DOHH2 (cell line): ENCODE data around the gene PRRC2C.

Source experiments
- H3F3A ChIP-seq: fragments of 200-600 bp; sonication (generic), shearing (Covaris generic); 2 replicates; pipeline ENCODE4 v1.6.0; 2016; ENCODE audit warnings: antibody characterized with exemption, mild to moderate bottlenecking; ENCODE audit not compliant: control insufficient read depth, insufficient read depth
- H3K27ac ChIP-seq: fragments of 200-600 bp; sonication (generic); 2 replicates; pipeline ENCODE4 v1.5.1; 2014; ENCODE audit warnings: low read depth, mild to moderate bottlenecking, low read length, moderate library complexity
- H3K27me3 ChIP-seq: fragments of 200-600 bp; sonication (generic); 2 replicates; pipeline ENCODE4 v1.6.1; 2014; ENCODE audit warnings: mild to moderate bottlenecking, low read length, mixed read lengths; ENCODE audit not compliant: control insufficient read depth
- H3K36me3 ChIP-seq: fragments of 200-600 bp; sonication (generic); 2 replicates; pipeline ENCODE4 v1.6.1; 2014; ENCODE audit warnings: mild to moderate bottlenecking, low read length, moderate library complexity, mixed read lengths; ENCODE audit not compliant: control insufficient read depth
- H3K4me1 ChIP-seq: fragments of 200-600 bp; sonication (generic); 2 replicates; pipeline ENCODE4 v1.6.1; 2014; ENCODE audit warnings: mild to moderate bottlenecking, low read length, mixed read lengths; ENCODE audit not compliant: control insufficient read depth
- H3K4me2 ChIP-seq: fragments of 200-600 bp; sonication (generic); 2 replicates; pipeline ENCODE4 v1.6.0; 2014; ENCODE audit warnings: mild to moderate bottlenecking, low read length, moderate library complexity
- H3K4me3 ChIP-seq: fragments of 200-600 bp; sonication (generic); 2 replicates; pipeline ENCODE4 v1.5.1; 2014; ENCODE audit warnings: mild to moderate bottlenecking, low read length, mixed read lengths
- H3K79me2 ChIP-seq: fragments of 200-600 bp; sonication (generic); 2 replicates; pipeline ENCODE4 v1.6.1; 2014; ENCODE audit warnings: mild to moderate bottlenecking, low read length, mixed read lengths; ENCODE audit not compliant: control insufficient read depth
- H3K9me2 ChIP-seq: fragments of 200-600 bp; sonication (generic); replicated peaks from 2 replicates; pipeline ENCODE4 v1.6.1; 2014; ENCODE audit warnings: mild to moderate bottlenecking, low read length, mixed read lengths; ENCODE audit not compliant: control insufficient read depth
- H3K9me3 ChIP-seq: fragments of 200-600 bp; sonication (generic); 2 replicates; pipeline ENCODE4 v1.6.1; 2014; ENCODE audit warnings: antibody characterized with exemption, low read length, mixed read lengths; ENCODE audit not compliant: control insufficient read depth, insufficient read depth
- H4K20me1 ChIP-seq: fragments of 200-600 bp; sonication (generic); 2 replicates; pipeline ENCODE4 v1.6.0; 2014; ENCODE audit warnings: low read depth, mild to moderate bottlenecking, antibody characterized with exemption, low read length, moderate library complexity; ENCODE audit not compliant: control insufficient read depth, insufficient read depth
- EZH2phosphoT487 ChIP-seq: fragments of 200-600 bp; sonication (generic); IDR thresholded peaks from 2 replicates; pipeline ENCODE4 v1.6.1; 2017; ENCODE audit warnings: borderline replicate concordance, mild to moderate bottlenecking, antibody characterized with exemption, low read length, moderate library complexity, mixed read lengths
- TF ChIP-seq, protein P1 (sequence below): fragments of 200-600 bp; sonication (generic); IDR thresholded peaks from one replicate; pipeline ENCODE4 v1.5.1; 2014; ENCODE audit warnings: antibody characterized with exemption, mild to moderate bottlenecking, low read depth, low read length; ENCODE audit not compliant: poor library complexity, severe bottlenecking

PRRC2C gene

GRCh38 chr1:171622152-171622462 lies 136.8 kb downstream of the PRRC2C start, which contains the start of gene MYOCOS:
Gene MYOCOS (plus strand): TSS chr1:171622243. CDS start chr1:171623884, 1,641 bp downstream.
- H3K9me3 ChIP-seq, result no peaks in the 10 kb centered on the region
- no peak within 1 kb of the TSS for H3K27ac ChIP-seq
- H3K4me3 ChIP-seq, result no peak within 1 kb of the TSS
- H3K4me1 ChIP-seq, result no peaks in the 10 kb centered on the region
- H3K79me2 ChIP-seq, result no peaks in the 10 kb centered on the region
- no peaks in the 10 kb centered on the region for H3F3A ChIP-seq
- no peaks in the 10 kb centered on the region for H3K9me2 ChIP-seq
- H3K4me2 ChIP-seq, result no peak within 1 kb of the TSS
- no peaks in the 10 kb centered on the region for H4K20me1 ChIP-seq
- no peaks in the 10 kb centered on the region for H3K27me3 ChIP-seq
- no peaks in the 10 kb centered on the region for H3K36me3 ChIP-seq
- no peak for TF ChIP-seq EZH2phosphoT487
- TF ChIP-seq, protein P1, sequence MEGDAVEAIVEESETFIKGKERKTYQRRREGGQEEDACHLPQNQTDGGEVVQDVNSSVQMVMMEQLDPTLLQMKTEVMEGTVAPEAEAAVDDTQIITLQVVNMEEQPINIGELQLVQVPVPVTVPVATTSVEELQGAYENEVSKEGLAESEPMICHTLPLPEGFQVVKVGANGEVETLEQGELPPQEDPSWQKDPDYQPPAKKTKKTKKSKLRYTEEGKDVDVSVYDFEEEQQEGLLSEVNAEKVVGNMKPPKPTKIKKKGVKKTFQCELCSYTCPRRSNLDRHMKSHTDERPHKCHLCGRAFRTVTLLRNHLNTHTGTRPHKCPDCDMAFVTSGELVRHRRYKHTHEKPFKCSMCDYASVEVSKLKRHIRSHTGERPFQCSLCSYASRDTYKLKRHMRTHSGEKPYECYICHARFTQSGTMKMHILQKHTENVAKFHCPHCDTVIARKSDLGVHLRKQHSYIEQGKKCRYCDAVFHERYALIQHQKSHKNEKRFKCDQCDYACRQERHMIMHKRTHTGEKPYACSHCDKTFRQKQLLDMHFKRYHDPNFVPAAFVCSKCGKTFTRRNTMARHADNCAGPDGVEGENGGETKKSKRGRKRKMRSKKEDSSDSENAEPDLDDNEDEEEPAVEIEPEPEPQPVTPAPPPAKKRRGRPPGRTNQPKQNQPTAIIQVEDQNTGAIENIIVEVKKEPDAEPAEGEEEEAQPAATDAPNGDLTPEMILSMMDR, result no peak

- H3K9me3 ChIP-seq, result no peaks in the 10 kb centered on the region
- H3K4me1 ChIP-seq, result no peaks in the 10 kb centered on the region
- no peaks in the 10 kb centered on the region for H3K79me2 ChIP-seq
- H3K4me3 ChIP-seq, result no peak overlapping the region
- H4K20me1 ChIP-seq, result no peaks in the 10 kb centered on the region
- H3K36me3 ChIP-seq, result no peaks in the 10 kb centered on the region
- H3K9me2 ChIP-seq, result no peaks in the 10 kb centered on the region
- TF ChIP-seq, protein P1, result no peak
- no peak for TF ChIP-seq EZH2phosphoT487
- no peaks in the 10 kb centered on the region for H3F3A ChIP-seq
- no peaks in the 10 kb centered on the region for H3K27me3 ChIP-seq
- no peak overlapping the region for H3K4me2 ChIP-seq
- H3K27ac ChIP-seq, result no peak overlapping the region
Observed at GRCh38 chr1:171623651-171624331, 138.5 kb downstream of the PRRC2C start.

GRCh38 chr1:171625225-171625624 lies 139.9 kb downstream of the PRRC2C start:
- Histone ChIP-seq H3K27me3 (no peaks in the 10 kb centered on the region; the same call in 1 of the 2 replicates), H3K79me2 (no peaks in the 10 kb centered on the region), H3K9me3 (no peaks in the 10 kb centered on the region), H4K20me1 (no peaks in the 10 kb centered on the region), H3K4me1 (no peaks in the 10 kb centered on the region), H3K27ac (no peak overlapping the region), H3K4me3 (no peak overlapping the region), H3K9me2 (no peaks in the 10 kb centered on the region), H3K36me3 (no peaks in the 10 kb centered on the region), H3K4me2 (no peak overlapping the region), H3F3A (no peaks in the 10 kb centered on the region)
- TF ChIP-seq, protein P1, result no peak
- no peak for TF ChIP-seq EZH2phosphoT487
